GM21723 (cell line): ENCODE results near the gene RGS19.
"Not testable (repeated sequence)": the region's sequence is repeated elsewhere in the genome, so short reads cannot be mapped to it uniquely, and the experiment has no call there.

ENCODE experiments used
- ATAC-seq: cut with Tn5 transposase; IDR thresholded peaks from one replicate; pipeline ENCODE4 v1.9.1; 2021; ENCODE audit warnings: mild to moderate bottlenecking, moderate library complexity; ENCODE audit not compliant: unreplicated experiment

Gene RGS19

GRCh38 chr20:64079273-64080012 lies at the start of gene RGS19:
RGS19 (minus strand) TSS chr20:64079518; CDS start chr20:64076886, 2,632 bp downstream.
- ATAC-seq = peak; percentile 39

GRCh38 chr20:64123517-64123916 lies 44.2 kb upstream of the RGS19 start:
- ATAC-seq = not testable (repeated sequence)

GRCh38 chr20:64122927-64123326 lies 43.6 kb upstream of the RGS19 start:
- ATAC-seq = not testable (repeated sequence)

DNA sequence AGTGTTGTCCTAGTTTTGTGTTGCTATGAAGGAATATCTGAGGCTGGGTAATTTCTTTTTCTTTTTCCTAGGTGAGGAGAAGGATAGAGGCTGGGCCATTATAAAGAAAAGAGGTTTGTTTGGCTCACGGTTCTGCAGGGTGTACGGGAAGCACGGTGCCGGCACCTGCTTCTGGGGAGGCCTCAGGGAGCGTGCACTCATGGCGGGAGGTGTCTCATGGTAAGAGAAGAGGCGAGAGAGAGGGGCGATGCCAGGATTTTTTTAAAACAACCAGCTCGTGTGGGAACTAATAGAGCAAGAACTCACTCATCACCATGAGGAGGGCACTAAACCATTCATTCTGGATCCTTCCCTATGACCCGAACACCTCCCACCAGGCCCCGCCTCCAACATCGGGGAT lies 42.3 kb upstream of the RGS19 start:
- no peak for ATAC-seq

DNA sequence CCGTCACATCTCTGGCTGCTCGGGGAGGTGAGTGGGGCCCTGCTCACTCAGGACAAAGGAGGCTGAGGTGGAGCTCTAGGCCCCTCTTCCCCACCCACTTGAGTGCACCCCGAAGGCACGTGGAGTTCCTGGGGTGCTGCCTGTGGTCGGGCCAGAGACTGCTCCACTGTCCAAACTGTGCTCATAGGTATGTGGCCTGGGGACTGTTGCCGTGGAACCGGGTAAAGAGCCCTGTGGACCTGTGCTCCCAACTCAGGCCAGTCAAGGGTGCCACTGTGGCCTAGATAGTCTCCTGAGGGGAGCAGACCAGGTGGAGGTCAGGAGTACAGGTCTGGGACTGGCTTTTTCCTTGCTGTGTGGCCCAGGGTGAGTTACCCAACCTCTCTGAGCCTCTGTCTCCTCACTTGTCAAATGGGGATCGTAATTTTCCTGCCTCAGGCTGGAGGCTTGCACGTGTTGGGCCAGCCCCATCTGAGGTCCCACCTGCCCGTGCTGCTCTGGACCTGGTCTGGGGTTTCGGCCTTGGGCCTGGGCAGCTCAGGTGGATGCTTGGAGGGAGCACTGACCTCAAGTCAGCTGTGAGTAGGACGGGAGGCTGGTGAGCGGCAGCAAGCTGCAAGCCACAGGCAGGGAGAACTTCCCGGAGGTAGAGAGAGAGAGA lies 40.5 kb upstream of the RGS19 start:
- ATAC-seq = no peak

DNA sequence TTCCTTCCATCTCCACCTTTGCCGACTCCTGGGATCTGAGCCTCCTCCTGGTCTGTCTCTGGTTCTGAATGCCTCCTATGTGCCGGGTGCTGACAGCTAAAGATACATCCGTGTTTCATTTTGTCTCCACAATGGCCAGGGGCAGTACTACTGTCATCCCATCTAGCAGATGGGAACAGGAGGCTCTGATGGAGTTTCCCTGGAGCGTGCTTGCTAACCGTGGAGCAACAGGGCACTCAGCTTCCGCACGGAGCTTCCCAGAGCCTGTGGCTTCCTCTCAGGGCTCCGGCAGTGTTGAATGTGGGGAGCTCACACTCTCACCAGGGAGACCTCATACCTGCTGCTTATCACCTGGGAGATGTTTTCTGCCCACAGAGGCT lies 40.0 kb upstream of the RGS19 start:
- no peak for ATAC-seq

DNA sequence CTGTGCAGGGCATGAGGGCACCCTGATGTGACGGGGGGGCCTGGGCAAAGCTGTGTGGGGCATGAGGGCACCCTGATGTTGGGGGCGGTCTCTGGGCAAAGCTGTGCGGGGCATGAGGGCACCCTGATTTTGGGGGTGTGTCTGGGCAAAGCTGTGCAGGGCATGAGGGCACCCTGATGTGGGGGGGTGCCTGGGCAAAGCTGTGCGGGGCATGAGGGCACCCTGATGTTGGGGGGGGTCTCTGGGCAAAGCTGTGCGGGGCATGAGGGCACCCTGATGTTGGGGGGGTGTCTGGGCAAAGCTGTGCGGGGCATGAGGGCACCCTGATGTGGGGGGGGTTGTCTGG lies 38.1 kb upstream of the RGS19 start:
- not testable (repeated sequence) for ATAC-seq

DNA sequence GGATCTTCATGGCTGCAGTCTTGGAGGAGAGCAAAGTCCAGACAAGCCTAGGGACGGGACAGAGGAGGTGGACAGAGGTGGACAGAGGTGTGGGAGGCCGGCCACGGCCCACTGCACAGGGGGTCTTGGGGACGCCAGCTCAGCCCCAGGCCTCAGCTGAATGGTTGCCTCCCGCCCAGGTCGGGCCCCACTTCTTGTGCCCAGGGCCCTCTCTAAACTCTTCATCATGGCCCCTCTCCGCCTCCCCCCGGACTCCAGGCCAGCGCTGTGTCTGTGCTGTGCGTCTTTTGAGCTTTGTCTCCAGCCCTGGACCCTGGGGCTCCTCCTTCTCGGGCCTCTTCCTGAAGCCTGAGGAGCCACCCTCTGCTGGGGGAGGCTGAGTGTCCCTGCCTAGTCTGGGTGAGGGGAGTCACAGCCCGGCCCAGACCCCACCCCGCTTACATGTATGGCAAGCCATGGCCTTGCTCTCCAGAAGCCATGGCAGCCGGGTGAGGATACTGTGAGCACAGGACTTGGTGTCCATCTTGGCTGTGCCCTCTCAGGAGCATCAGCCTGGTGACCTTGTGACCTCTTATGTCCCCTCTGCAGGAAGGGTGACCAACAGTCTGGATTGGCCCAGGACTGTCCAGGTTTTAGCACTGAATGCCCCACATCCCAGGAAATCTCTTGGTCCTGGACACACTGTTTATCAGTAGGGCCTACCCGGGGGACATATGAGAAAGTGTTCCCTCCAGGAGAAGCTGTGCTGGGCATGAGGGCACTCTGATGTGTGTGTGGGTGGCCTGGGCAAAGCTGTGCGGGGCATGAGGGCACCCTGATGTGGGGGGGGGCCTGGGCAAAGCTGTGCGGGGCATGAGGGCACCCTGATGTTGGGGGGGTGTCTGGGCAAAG lies 37.5 kb upstream of the RGS19 start:
- no peak for ATAC-seq

- no peak for ATAC-seq
These were observed 36.7 kb upstream of the RGS19 start for GRCh38 chr20:64116016-64116415.

DNA sequence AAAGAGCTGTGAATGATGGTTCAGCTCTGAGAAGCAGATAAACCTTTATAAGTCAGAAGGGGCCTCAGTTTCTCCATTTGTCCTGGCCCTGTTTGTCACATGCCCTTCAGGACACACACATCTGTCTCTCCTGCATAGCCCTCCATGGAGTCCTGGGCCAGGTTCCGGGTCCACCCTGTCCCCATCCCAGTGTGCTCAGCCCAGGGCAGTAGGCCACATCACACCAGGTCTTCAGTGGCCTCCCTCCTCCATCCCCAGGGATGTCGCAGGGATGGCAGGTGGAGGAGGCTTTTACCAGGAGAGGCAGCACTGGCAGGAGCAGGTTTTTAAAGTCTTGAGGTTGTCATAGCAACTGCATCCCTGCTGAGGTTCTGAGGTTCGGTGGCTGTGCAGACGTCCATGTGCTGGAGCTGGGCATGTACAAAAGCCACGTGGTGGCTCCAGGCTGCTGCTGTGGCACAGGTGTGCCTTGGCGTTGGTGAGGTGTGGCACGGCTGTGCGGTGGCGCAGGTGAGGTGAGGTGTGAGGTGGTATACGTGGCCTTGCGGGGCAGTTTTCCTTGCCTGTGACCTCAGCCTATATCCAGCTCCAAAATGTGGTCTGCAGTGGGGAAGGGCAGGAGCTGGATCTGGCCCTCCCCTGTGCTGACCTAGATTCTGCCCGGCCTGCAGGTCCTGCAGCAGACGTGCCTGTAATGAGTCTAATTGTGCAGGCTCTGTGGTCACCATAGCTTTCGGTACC lies 36.0 kb upstream of the RGS19 start:
- no peak for ATAC-seq

DNA sequence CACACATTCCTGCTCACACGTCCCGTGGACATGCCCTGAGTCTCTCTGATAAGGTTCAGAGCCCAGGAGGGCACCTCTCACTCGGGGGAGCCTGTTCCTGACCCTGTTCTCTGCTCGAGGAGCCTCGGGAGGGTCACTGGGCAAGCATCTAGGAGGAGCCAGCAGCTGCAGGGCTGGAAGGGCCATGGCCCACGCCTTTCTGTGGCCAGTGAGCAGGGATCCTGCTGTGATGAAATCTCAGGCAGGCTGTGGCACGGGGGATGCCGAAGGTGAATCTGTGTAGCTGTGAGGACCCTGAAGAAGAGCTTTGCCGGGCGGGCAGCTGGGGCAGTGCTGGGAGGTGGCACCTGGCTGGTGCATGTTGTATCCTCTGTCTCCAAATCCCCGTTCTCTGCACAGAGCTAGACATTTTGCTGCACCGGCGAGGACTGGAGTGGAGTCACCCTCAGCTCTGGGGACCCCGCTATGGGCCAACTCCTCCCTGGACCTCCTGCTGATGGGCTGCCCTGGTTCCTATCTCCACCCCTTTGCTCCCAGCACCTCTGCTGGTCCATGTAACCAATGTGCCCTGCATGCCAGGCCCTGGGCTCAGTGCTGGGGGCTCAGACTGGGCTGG lies 35.1 kb upstream of the RGS19 start:
- no peak for ATAC-seq

DNA sequence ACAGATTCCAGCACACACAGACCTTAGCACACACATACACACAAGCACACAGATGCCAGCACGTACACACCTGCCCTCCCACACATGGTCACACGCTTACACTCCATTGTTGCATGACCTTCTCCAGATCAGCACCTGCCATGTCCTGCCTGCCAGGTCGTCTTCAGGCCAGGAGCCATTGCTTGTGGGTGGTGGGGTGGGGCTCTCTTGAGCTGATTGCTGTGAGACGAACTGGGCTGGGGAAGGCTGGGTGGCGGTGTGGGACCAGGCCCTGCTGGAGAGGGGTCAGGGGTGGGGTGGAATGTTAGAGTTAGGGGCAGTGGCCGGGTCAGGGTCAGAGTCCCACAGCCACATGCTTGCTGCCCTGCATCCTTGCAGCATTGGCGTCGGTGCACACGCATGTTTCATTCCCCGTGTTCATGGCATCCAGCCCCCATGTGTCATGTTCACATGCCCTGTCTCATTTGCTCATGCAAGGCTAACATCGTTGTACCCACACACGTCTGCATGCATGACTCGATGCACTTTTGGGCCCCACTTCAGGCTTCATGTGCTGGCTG lies 34.6 kb upstream of the RGS19 start:
- ATAC-seq = no peak

- ATAC-seq = no peak
These were observed 34.1 kb upstream of the RGS19 start for GRCh38 chr20:64113444-64113775.

- ATAC-seq = no peak
These were observed 33.5 kb upstream of the RGS19 start for GRCh38 chr20:64112691-64113443.

GRCh38 chr20:64111841-64112641 lies 32.7 kb upstream of the RGS19 start:
- ATAC-seq = no peak

DNA sequence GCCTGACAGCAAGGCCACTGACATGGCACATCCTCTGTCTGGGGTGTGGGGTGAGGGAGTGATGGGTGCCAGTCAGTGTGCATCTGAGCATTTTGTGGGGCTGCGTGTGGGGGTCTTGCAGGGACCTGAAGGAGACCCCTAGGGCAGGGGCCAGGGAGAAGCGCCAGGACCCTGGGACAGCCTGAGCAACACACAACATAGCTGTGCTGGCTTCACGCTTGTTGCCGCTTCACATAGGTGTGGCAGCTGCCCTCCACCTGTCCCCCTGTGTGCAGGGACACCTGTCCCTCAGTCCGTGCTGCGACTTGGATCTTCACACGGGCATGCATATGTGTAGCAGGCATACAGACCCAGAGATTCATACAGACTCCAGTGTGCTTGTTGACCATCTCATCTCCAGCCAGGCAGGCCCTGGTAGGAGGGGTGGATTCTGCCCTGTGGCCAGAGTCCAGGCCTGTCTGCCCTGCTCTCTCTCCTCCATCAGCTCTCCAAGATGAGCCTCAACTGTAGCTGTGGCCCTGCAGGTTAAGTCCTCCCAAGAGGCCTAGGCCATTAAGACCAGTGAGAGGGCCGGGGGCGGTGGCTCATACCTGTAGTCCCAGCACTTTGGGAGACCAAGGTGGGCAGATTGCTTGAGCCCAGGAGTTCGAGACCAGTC lies 31.2 kb upstream of the RGS19 start:
- no peak for ATAC-seq

DNA sequence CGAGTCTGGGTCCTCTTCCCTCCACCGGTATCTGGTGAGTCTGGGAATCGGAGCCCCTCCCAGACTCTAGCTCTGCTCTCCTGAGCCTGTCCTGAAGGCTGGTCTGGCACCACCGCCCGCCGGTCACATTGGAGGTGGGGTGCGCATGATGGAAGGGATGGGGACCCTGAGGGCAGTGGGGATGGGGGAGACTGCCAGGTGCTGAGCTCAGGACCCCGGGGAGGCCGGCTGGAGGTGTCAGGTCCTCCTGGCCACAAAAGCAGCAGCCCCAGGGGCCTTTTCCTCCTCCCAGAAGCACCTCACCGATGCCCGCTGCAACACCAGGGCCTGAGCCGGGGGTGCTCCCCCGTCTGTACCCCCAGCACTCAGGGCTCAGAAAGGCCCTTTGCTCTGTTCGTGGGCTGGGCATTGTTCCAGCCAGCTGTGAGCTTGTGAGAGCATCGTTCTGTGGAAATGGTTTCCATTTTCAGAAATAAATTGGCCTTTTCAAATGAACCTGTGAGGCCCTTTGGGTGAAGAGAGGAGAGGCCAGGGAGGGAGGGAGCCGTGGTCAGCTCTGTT lies 30.6 kb upstream of the RGS19 start:
- no peak for ATAC-seq
